Left lung (tissue), 10 donors: Measurements from ENCODE around the gene ROS1. TPM values are rescaled to one million over a fixed set of nuclear protein-coding genes. Genes with fewer than 3 reads are reported as not detected.

Experiments
- ATAC-seq: fragments of 200-7000 bp; cut with Tn5 transposase; one replicate; pipeline ENCODE4 v1.9.1; 2020; ENCODE audit warnings: moderate library complexity
- DNase-seq, 4 donors: peaks; one replicate each; pipeline ENCODE4 v3.0.0-alpha.2; 2013 to 2020
- H3K27ac ChIP-seq, 2 donors: fragments of 200-600 bp; sonication (generic) in 1 of 2; one replicate each; pipeline versions ENCODE4 v1.5.0 to v1.8.0; 2020 to 2021
- H3K27me3 ChIP-seq, 2 donors: fragments of 200-600 bp; sonication (generic) in 1 of 2; one replicate each; pipeline versions ENCODE4 v1.5.0 to v1.8.0; 2020 to 2021
- H3K36me3 ChIP-seq, 2 donors: fragments of 200-600 bp; sonication (generic) in 1 of 2; one replicate each; pipeline versions ENCODE4 v1.5.0 to v1.8.0; 2020 to 2021
- H3K4me1 ChIP-seq, 2 donors: fragments of 200-600 bp; one replicate each; pipeline ENCODE4 v1.8.0; 2021
- H3K4me3 ChIP-seq, 2 donors: fragments of 200-600 bp; sonication (generic) in 1 of 2; one replicate each; pipeline versions ENCODE4 v1.5.0 to v1.8.0; 2020 to 2021; ENCODE audit warnings: mild to moderate bottlenecking in 1 of 2
- H3K9me3 ChIP-seq, 2 donors: fragments of 200-600 bp; sonication (generic) in 1 of 2; one replicate each; pipeline versions ENCODE4 v1.5.0 to v1.8.0; 2020 to 2021
- intact Hi-C, 2 donors: fragments of 100-400 bp; cut with DNase I; formaldehyde crosslinking; loops; one replicate each; pipeline versions ENCODE4 v1.11.2 to v1.14.2; 2022
- polyA plus RNA-seq, 6 donors: library from polyadenylated mRNA; unstranded; fragments of 120-200 nt; gene quantifications; one replicate each; pipeline ENCODE4 v1.2.1, GENCODE V29; 2013; ENCODE audit not compliant: insufficient read length in 6 of 6
- total RNA-seq, 2 donors: library from RNA; stranded (reverse); fragmentation: NEBNext Ultra II Directional; extraction: Animal tissue kit (Norgen Biotek cat#: 25700); gene quantifications; one replicate each; pipeline ENCODE4 v1.2.1, GENCODE V29; 2021
- TF ChIP-seq, protein P1 (sequence below), 2 donors: fragments of 200-600 bp; sonication (generic) in 1 of 2; IDR thresholded peaks; one replicate each; pipeline versions ENCODE4 v1.5.0 to v1.8.0; 2021; ENCODE audit warnings: antibody characterized with exemption in 2 of 2
- donor health status: DM: no; HTN: yes; CAD: no.
- donor health status: DM: no; HTN: no; CAD: no.

The ROS1 gene
- total and polyA plus RNA-seq, 8 donors = 21.2 to 305 (median 39.5) TPM

DNA sequence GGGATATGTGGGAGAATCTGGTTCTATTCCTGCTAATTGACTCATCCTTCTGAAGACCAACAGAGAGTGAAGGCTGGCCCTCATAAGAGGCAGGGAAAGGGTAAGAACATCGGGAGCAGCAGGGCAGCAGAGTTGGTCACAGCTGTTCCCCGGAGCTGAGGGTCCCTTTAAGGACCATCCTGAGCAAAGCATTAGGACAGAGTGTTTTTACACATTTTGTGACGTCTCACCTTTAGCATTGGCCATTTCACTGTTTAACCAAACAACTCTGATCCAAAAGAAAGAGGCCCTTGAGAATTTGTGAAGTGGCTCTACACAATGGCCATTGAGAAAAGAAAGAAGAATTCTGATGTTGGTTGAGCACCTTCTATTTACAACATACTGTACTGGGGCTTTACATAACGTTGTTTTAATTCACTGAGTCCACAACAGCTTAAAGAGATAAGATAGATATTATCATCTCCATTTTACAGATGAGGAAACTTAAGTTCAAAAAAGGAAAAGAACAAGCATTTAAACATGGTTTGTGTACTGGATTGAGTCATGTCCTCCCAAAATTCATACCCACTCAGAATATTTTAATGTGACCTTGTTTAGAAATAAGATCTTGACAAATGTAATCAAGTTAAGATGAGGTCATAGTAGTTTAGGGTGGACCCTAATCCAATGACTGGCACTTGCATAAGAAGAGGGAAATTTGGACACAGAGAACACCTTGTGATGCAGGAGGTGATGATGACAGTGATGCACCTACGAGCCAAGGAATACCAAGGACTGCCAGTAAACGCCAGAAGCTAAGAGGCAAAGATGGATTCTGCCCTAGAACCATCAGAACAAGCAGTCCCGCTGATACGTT lies 98.4 kb downstream of the ROS1 start:
- intact Hi-C loops = no loop called here
- Histone ChIP-seq H3K4me1 (no peaks in the 10 kb centered on the region), H3K27me3 (no peaks in the 10 kb centered on the region), H3K4me3 (no peak overlapping the region), H3K36me3 (no peaks in the 10 kb centered on the region), H3K27ac (no peak overlapping the region), H3K9me3 (peaks cover 0 to 3% of the 10 kb centered on the region in 2 donors)
- TF ChIP-seq, protein P1, sequence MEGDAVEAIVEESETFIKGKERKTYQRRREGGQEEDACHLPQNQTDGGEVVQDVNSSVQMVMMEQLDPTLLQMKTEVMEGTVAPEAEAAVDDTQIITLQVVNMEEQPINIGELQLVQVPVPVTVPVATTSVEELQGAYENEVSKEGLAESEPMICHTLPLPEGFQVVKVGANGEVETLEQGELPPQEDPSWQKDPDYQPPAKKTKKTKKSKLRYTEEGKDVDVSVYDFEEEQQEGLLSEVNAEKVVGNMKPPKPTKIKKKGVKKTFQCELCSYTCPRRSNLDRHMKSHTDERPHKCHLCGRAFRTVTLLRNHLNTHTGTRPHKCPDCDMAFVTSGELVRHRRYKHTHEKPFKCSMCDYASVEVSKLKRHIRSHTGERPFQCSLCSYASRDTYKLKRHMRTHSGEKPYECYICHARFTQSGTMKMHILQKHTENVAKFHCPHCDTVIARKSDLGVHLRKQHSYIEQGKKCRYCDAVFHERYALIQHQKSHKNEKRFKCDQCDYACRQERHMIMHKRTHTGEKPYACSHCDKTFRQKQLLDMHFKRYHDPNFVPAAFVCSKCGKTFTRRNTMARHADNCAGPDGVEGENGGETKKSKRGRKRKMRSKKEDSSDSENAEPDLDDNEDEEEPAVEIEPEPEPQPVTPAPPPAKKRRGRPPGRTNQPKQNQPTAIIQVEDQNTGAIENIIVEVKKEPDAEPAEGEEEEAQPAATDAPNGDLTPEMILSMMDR (IDR thresholded peaks at IDR 0.05) = no peak
- ATAC-seq (peak; percentile 71), DNase-seq (no peak)

DNA sequence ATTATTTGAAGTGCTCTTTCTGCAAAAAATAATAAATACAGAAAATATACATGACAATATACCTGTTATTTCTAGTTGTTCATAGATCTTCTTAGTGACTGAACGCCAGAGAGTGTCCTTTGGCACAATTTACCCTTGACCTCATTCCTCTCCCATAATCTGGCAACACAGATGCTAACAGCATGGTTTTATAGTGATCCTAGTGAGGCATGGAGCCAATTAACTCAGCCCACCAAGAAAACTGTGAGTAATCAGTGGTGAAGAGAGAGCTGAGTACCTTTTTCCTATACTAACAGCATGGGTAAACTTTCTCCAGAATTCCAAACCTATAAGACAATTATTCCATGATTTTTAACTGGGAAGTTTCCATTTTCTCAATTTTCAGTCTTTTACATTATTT lies 99.3 kb downstream of the ROS1 start:
- no peak overlapping the region for H3K4me3 ChIP-seq
- H3K27me3 ChIP-seq = no peaks in the 10 kb centered on the region
- H3K9me3 ChIP-seq = no peaks in the 10 kb centered on the region
- TF ChIP-seq, protein P1 (IDR thresholded peaks at IDR 0.05) = no peak
- H3K27ac ChIP-seq = no peak overlapping the region
- no peaks in the 10 kb centered on the region for H3K4me1 ChIP-seq
- no peaks in the 10 kb centered on the region for H3K36me3 ChIP-seq
- DNase-seq (no peak), ATAC-seq (no peak)
- intact Hi-C loops = no loop called here

DNA sequence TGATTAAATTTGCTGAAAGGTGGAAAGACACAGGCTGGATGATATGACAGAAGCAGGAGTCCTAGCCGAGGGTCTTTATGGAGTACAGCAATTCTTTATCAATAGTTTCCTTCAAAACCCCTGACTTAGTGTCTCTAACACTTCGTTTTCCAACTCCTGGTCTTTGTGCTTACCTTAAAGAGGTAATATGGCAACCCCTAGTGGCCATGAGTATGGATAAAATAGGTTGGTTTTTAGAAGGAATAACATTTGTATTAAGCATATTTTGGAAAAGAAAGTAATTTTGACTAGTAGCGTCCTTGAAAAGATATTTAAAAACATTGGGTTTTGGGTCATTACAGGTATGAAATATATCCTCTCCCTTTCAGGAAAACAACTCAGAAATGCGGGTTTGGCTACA lies 108.5 kb downstream of the ROS1 start:
- intact Hi-C loops = no loop called here
- Histone ChIP-seq H3K4me1 (no peaks in the 10 kb centered on the region), H3K36me3 (no peaks in the 10 kb centered on the region), H3K9me3 (no peaks in the 10 kb centered on the region), H3K27ac (no peak overlapping the region), H3K4me3 (no peak overlapping the region), H3K27me3 (no peaks in the 10 kb centered on the region)
- peak in 1 of 4 donors; percentile 13 for DNase-seq
- TF ChIP-seq, protein P1 (IDR thresholded peaks at IDR 0.05) = peak in 1 of 2 donors; percentile 20
- no peak for ATAC-seq

DNA sequence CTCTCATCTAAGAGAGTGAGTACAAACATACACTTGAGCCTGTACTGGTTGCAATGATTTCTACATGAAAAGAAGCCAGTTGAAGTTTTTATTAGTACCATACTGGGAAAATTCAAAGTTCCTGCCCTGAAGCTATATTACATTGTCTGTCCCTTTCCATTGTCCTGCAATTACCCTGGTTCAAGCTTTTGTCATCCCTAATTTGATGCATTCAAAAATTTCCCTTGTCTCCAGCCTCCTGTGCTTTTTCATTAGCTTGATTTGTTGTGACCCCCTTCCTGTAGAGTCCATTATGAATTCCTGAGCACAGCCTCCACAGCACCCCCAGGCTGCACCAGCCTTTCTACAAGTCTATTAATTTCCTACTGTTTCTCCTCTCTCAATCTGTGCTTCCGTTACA lies 114.0 kb downstream of the ROS1 start:
- intact Hi-C loops = no loop called here
- ATAC-seq = no peak
- Histone ChIP-seq H3K27me3 (no peaks in the 10 kb centered on the region), H3K4me3 (no peak overlapping the region), H3K4me1 (no peaks in the 10 kb centered on the region), H3K27ac (no peak overlapping the region), H3K9me3 (no peaks in the 10 kb centered on the region), H3K36me3 (no peaks in the 10 kb centered on the region)
- TF ChIP-seq, protein P1 (IDR thresholded peaks at IDR 0.05) = no peak
- no peak for DNase-seq

DNA sequence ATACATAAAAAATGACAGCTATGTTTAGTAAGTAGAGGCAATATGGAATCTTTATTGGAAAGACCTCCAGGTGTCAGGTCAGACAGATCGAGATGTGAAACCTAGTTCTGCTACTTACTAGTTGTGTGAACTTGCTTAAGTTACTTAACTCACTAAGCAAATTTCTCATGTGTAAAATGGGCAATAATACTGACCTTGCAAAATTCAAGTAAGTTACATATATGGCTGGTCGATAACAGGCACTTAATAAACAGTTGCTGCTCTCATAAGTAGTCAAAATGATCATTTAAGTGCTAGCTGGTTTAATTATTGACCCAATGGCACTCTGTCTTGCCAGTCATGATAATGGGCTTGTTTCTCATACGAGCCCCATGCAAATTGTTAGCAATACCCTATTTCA lies 114.4 kb downstream of the ROS1 start:
- no peaks in the 10 kb centered on the region for H3K36me3 ChIP-seq
- no peaks in the 10 kb centered on the region for H3K9me3 ChIP-seq
- no peaks in the 10 kb centered on the region for H3K4me1 ChIP-seq
- no peaks in the 10 kb centered on the region for H3K27me3 ChIP-seq
- no peak overlapping the region for H3K4me3 ChIP-seq
- TF ChIP-seq, protein P1 (IDR thresholded peaks at IDR 0.05) = no peak
- DNase-seq (no peak), ATAC-seq (no peak)
- no peak overlapping the region for H3K27ac ChIP-seq
- intact Hi-C loops = no loop called here
